KOPT-K1 (cell line): ENCODE measurements around the gene SRGAP1.

Experiments used
- H3K27ac ChIP-seq: fragments of 200-600 bp; sonication (generic); 2 replicates; pipeline ENCODE4 v1.5.1; 2016; ENCODE audit warnings: antibody characterized with exemption, mild to moderate bottlenecking, low read depth, low read length; ENCODE audit not compliant: poor library complexity, severe bottlenecking
- H3K36me3 ChIP-seq: fragments of 200-600 bp; sonication (generic); 2 replicates; pipeline ENCODE4 v1.5.1; 2017; ENCODE audit warnings: antibody characterized with exemption, mild to moderate bottlenecking, low read length, moderate library complexity; ENCODE audit not compliant: insufficient read depth
- H3K9me3 ChIP-seq: fragments of 200-600 bp; sonication (generic); 2 replicates; pipeline ENCODE4 v1.5.1; 2017; ENCODE audit warnings: antibody characterized with exemption, low read length, mild to moderate bottlenecking; ENCODE audit not compliant: insufficient read depth, poor library complexity, severe bottlenecking

SRGAP1 gene

GRCh38 chr12:64051057-64051456 lies 206.6 kb downstream of the SRGAP1 start:
- H3K36me3 ChIP-seq, result no peaks in the 10 kb centered on the region
- no peaks in the 10 kb centered on the region for H3K9me3 ChIP-seq
- no peak overlapping the region for H3K27ac ChIP-seq

GRCh38 chr12:64053117-64053516 lies 208.6 kb downstream of the SRGAP1 start:
- Histone ChIP-seq H3K27ac (no peak overlapping the region), H3K9me3 (no peaks in the 10 kb centered on the region), H3K36me3 (no peaks in the 10 kb centered on the region)

GRCh38 chr12:64054079-64054520 lies 209.6 kb downstream of the SRGAP1 start:
- no peaks in the 10 kb centered on the region for H3K9me3 ChIP-seq
- H3K27ac ChIP-seq, result no peak overlapping the region
- no peaks in the 10 kb centered on the region for H3K36me3 ChIP-seq

GRCh38 chr12:64056741-64057140 lies 212.2 kb downstream of the SRGAP1 start:
- Histone ChIP-seq H3K36me3 (no peaks in the 10 kb centered on the region), H3K27ac (no peak overlapping the region), H3K9me3 (no peaks in the 10 kb centered on the region)

- Histone ChIP-seq H3K27ac (no peak overlapping the region), H3K36me3 (no peaks in the 10 kb centered on the region), H3K9me3 (no peaks in the 10 kb centered on the region)
Observed at GRCh38 chr12:64057706-64058105, 213.2 kb downstream of the SRGAP1 start.

- Histone ChIP-seq H3K9me3 (no peaks in the 10 kb centered on the region), H3K27ac (no peak overlapping the region), H3K36me3 (no peaks in the 10 kb centered on the region)
Observed at GRCh38 chr12:64058541-64059265, 214.2 kb downstream of the SRGAP1 start.

- H3K9me3 ChIP-seq, result no peaks in the 10 kb centered on the region
- no peak overlapping the region for H3K27ac ChIP-seq
- no peaks in the 10 kb centered on the region for H3K36me3 ChIP-seq
Observed at GRCh38 chr12:64059685-64060084, 215.2 kb downstream of the SRGAP1 start.

GRCh38 chr12:64061868-64062375 lies 217.4 kb downstream of the SRGAP1 start:
- Histone ChIP-seq H3K9me3 (no peaks in the 10 kb centered on the region), H3K36me3 (no peaks in the 10 kb centered on the region), H3K27ac (no peak overlapping the region)

- no peaks in the 10 kb centered on the region for H3K9me3 ChIP-seq
- H3K27ac ChIP-seq, result no peak overlapping the region
- no peaks in the 10 kb centered on the region for H3K36me3 ChIP-seq
Observed at GRCh38 chr12:64063121-64063520, 218.6 kb downstream of the SRGAP1 start.

GRCh38 chr12:64064240-64064639 lies 219.7 kb downstream of the SRGAP1 start:
- Histone ChIP-seq H3K9me3 (no peaks in the 10 kb centered on the region), H3K36me3 (no peaks in the 10 kb centered on the region), H3K27ac (no peak overlapping the region)

- H3K36me3 ChIP-seq, result no peaks in the 10 kb centered on the region
- no peak overlapping the region for H3K27ac ChIP-seq
- H3K9me3 ChIP-seq, result no peaks in the 10 kb centered on the region
Observed at GRCh38 chr12:64064706-64065105, 220.2 kb downstream of the SRGAP1 start.

- no peaks in the 10 kb centered on the region for H3K36me3 ChIP-seq
- no peaks in the 10 kb centered on the region for H3K9me3 ChIP-seq
- no peak overlapping the region for H3K27ac ChIP-seq
Observed at GRCh38 chr12:64065881-64066451, 221.5 kb downstream of the SRGAP1 start.

GRCh38 chr12:64066776-64067175 lies 222.3 kb downstream of the SRGAP1 start:
- no peak overlapping the region for H3K27ac ChIP-seq
- H3K36me3 ChIP-seq, result no peaks in the 10 kb centered on the region
- no peaks in the 10 kb centered on the region for H3K9me3 ChIP-seq

GRCh38 chr12:64070454-64070853 lies 226.0 kb downstream of the SRGAP1 start:
- Histone ChIP-seq H3K27ac (no peak overlapping the region), H3K36me3 (no peaks in the 10 kb centered on the region), H3K9me3 (no peaks in the 10 kb centered on the region)

GRCh38 chr12:64072916-64073575 lies 228.5 kb downstream of the SRGAP1 start:
- H3K9me3 ChIP-seq, result no peaks in the 10 kb centered on the region

More at GRCh38 chr12:64072916-64073575, 228.5 kb downstream of the SRGAP1 start:
- Histone ChIP-seq H3K27ac (no peak overlapping the region), H3K36me3 (no peaks in the 10 kb centered on the region)
